ENCODE data around the gene SIGLEC15. TPM values are rescaled to one million over a fixed set of nuclear protein-coding genes. Genes with fewer than 3 reads are reported as not detected.
A peak's percentile ranks its signal among the peaks of the same experiment; 100 is the strongest.

Gene SIGLEC15
- total RNA-seq, 1 donor from 2014 or later: not detected

DNA sequence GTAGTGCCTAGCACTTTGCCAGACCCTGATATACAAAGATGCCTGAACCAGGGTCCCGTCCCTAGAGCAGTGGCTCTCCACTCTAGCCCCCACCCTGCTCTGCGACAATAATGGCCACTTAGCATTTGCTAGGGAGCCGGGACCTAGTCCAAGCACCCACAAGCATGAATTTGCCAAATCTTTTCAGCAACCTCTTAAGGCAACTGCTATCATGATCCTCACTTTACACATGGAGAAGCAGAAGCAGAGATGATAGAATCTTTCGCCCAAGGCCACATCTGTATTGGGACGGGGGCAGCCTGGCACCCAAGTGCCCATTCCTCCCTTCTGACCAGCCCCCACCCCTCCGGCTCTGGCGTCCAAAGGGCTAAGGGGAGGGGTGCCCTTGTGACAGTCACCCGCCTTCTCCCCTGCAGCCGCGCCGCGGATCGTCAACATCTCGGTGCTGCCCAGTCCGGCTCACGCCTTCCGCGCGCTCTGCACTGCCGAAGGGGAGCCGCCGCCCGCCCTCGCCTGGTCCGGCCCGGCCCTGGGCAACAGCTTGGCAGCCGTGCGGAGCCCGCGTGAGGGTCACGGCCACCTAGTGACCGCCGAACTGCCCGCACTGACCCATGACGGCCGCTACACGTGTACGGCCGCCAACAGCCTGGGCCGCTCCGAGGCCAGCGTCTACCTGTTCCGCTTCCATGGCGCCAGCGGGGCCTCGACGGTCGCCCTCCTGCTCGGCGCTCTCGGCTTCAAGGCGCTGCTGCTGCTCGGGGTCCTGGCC is 13.0 kb downstream of the SIGLEC15 start:
- Mint-ChIP-seq H3K4me1 (peaks cover 6% of the 10 kb centered on the region), H3K27me3 (ENCODE audit: low read depth) (peaks cover 73% of the 10 kb centered on the region)

DNA sequence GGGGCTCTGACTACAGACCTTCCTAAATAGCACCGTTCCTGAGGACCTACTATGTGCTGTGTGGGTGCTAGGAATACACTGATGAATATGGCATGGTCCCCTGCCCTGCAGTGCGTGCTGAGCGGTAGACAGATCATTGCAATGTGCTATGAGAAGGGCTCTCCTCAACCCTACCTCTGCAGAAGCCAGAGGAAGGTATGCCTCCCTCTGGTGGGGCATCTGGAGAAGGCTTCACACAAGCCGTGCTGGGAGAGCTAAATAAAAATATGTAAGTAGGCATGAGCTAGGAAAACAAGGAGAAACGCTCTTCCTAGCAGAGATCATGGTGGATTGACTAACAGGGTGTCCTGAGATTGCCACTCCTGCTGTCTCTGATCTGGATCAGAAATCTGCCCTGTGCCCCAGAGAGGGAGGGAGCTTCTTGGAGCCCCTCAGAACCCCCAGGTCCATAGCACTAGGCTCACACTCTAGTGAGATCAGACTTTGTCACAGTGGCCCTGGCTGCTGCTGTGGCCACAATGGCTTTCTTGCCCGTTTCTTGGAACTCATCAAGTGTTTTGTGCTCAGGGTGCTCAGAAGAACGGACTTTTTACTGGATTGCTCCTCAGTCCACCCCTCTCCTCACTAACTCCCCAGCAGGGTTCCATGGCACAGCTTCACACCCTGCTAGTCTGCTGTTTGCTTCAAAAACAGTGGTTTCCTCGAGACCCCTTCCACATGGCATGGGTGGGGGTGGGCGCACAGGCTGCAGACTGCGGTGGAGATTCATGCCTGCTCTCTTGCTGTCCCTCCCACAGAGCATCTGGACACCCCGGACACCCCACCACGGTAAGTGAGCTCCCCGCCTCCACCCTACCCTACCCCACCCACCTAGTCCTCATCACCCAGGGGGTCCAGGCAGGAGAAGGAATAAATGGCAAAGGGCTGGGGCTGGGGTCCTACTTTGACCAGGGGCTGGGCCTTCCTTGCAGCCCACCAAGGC is 14.2 kb downstream of the SIGLEC15 start:
- DNase-seq (ENCODE audit: low spot score in 2 of 2, unreplicated experiment in 2 of 2): no peak
- peaks cover 62% of the 10 kb centered on the region for H3K27me3 Mint-ChIP-seq (ENCODE audit: low read depth)
- H3K4me3 Mint-ChIP-seq: no peak overlapping the region
- H3K9me3 Mint-ChIP-seq: no peaks in the 10 kb centered on the region
- TF ChIP-seq, protein P1, sequence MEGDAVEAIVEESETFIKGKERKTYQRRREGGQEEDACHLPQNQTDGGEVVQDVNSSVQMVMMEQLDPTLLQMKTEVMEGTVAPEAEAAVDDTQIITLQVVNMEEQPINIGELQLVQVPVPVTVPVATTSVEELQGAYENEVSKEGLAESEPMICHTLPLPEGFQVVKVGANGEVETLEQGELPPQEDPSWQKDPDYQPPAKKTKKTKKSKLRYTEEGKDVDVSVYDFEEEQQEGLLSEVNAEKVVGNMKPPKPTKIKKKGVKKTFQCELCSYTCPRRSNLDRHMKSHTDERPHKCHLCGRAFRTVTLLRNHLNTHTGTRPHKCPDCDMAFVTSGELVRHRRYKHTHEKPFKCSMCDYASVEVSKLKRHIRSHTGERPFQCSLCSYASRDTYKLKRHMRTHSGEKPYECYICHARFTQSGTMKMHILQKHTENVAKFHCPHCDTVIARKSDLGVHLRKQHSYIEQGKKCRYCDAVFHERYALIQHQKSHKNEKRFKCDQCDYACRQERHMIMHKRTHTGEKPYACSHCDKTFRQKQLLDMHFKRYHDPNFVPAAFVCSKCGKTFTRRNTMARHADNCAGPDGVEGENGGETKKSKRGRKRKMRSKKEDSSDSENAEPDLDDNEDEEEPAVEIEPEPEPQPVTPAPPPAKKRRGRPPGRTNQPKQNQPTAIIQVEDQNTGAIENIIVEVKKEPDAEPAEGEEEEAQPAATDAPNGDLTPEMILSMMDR (IDR thresholded peaks at IDR 0.05; ENCODE audit: unreplicated experiment): peak; percentile 26
- H3K36me3 Mint-ChIP-seq: no peaks in the 10 kb centered on the region
- H3K27ac Mint-ChIP-seq: no peak overlapping the region
- peaks cover 6% of the 10 kb centered on the region for H3K4me1 Mint-ChIP-seq

More for the DNA sequence above, 13.0 kb downstream of the SIGLEC15 start:
- H3K9me3 Mint-ChIP-seq: no peaks in the 10 kb centered on the region
- no peak for DNase-seq (ENCODE audit: low spot score in 2 of 2, unreplicated experiment in 2 of 2)
- H3K27ac Mint-ChIP-seq: no peak overlapping the region
- TF ChIP-seq, protein P1 (IDR thresholded peaks at IDR 0.05; ENCODE audit: unreplicated experiment): no peak
- no peak overlapping the region for H3K4me3 Mint-ChIP-seq
- H3K36me3 Mint-ChIP-seq: no peaks in the 10 kb centered on the region

DNA sequence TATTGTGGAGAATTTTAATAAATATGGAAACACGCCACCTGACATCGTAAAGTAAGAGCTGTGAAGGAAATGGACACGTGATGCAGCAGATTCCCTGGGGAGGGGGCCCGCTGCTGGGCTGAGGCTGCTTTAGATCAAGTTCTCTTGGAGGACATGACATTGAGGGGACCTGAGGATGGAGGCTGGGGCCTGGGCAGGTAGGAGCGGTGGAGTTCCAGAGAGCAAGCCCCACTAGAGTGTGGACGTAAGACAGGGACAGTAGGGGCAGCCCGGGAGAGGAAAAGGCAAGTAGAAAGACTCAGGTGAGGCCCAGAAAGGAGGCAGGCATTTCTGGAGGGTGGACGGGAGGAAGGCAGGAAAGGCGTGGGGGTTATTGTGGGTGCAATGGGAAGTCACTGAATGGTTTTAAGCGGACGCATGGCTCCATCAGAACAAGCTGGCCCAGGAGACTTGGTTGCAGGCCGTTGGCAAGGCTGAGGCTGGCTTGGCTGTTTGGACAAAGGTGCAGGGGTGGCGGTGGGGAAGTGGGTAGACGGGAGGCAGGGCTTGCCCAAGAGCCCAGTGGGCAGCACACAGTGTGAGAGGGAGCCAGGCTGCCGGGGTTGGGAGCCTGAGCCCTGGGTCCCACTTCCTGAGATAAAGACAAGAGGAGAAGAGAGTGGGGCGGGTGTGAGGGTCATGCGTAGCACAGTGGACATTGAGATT is 15.7 kb downstream of the SIGLEC15 start:
- Mint-ChIP-seq H3K27ac (no peak overlapping the region), H3K27me3 (ENCODE audit: low read depth) (peaks cover 47% of the 10 kb centered on the region), H3K4me1 (peaks cover 4% of the 10 kb centered on the region), H3K4me3 (no peak overlapping the region), H3K9me3 (no peaks in the 10 kb centered on the region), H3K36me3 (no peaks in the 10 kb centered on the region)
- DNase-seq (ENCODE audit: low spot score in 2 of 2, unreplicated experiment in 2 of 2): no peak
- TF ChIP-seq, protein P1 (IDR thresholded peaks at IDR 0.05; ENCODE audit: unreplicated experiment): no peak

DNA sequence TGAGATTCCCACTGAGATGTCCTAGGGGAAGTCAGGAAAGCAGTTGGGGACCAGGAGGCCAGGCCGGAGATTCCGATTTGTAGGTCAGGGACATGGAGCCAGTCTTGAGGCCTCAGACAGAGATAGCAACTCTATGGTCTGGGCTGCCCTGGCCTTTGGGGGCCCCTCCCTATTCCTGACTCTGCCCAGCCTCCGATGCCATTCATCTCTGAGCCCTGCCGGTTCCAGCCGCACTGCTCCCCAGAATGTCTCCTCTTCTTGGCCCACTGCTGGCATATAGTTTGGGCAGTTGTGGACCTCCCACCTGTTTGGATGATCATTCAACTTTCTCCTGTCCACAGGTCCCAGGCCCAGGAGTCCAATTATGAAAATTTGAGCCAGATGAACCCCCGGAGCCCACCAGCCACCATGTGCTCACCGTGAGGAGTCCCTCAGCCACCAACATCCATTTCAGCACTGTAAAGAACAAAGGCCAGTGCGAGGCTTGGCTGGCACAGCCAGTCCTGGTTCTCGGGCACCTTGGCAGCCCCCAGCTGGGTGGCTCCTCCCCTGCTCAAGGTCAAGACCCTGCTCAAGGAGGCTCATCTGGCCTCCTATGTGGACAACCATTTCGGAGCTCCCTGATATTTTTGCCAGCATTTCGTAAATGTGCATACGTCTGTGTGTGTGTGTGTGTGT is 16.4 kb downstream of the SIGLEC15 start:
- Mint-ChIP-seq H3K27me3 (ENCODE audit: low read depth) (peaks cover 40% of the 10 kb centered on the region), H3K9me3 (no peaks in the 10 kb centered on the region), H3K4me1 (peaks cover 1% of the 10 kb centered on the region), H3K27ac (no peak overlapping the region), H3K4me3 (no peak overlapping the region), H3K36me3 (no peaks in the 10 kb centered on the region)
- TF ChIP-seq, protein P1 (IDR thresholded peaks at IDR 0.05; ENCODE audit: unreplicated experiment): no peak
- DNase-seq (ENCODE audit: low spot score in 2 of 2, unreplicated experiment in 2 of 2): no peak

DNA sequence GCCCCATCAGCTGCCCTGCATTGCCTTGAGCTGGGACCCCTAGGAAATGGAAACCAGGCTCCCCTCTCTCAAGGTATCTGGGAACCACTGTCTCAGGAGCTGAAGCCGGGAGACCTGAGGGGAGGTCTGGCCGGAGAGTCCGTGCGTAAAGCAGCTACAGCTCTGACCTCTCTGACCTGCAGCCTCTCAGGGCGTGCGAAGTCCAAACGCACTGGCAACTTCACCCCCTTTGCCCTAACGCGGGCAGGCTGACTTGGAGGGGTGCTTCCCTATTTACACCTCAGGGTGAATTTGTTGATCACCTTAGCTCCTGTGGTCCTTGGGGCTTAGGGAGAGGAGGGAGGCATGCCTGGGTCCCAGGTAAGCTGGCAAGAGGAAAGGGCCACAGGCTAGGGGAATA is 17.5 kb downstream of the SIGLEC15 start:
- no peaks in the 10 kb centered on the region for H3K9me3 Mint-ChIP-seq
- no peak overlapping the region for H3K4me3 Mint-ChIP-seq
- TF ChIP-seq, protein P1 (IDR thresholded peaks at IDR 0.05; ENCODE audit: unreplicated experiment): no peak
- H3K27ac Mint-ChIP-seq: no peak overlapping the region
- no peaks in the 10 kb centered on the region for H3K4me1 Mint-ChIP-seq
- no peak for DNase-seq (ENCODE audit: low spot score in 2 of 2, unreplicated experiment in 2 of 2)
- H3K27me3 Mint-ChIP-seq (ENCODE audit: low read depth): peaks cover 33% of the 10 kb centered on the region
- no peaks in the 10 kb centered on the region for H3K36me3 Mint-ChIP-seq

All from mesothelial cell of epicardium (in vitro differentiated cells).